Measurements from ENCODE around the gene UGDH. TPM values are rescaled to one million over a fixed set of nuclear protein-coding genes. Genes with fewer than 3 reads are reported as not detected.

The UGDH gene
- polyA plus RNA-seq, 2 donors, result 11.8 to 14.7 TPM

GRCh38 chr4:39480902-39481695 lies 46.1 kb downstream of the UGDH start:
- H3K27me3 ChIP-seq (ENCODE audit: control insufficient read depth in 1 of 2, insufficient read depth in 2 of 2, low read length in 2 of 2), result no peaks in the 10 kb centered on the region
- H3K9me3 ChIP-seq (ENCODE audit: control insufficient read depth in 2 of 2, insufficient read depth in 1 of 2, low read depth in 1 of 2, low read length in 1 of 2), result peaks cover 2 to 6% of the 10 kb centered on the region in 2 donors
- H3K4me1 ChIP-seq (ENCODE audit: control insufficient read depth in 2 of 2, insufficient read depth in 2 of 2, low read length in 1 of 2), result no peaks in the 10 kb centered on the region
- WGBS, 2 donors, result 86 to 89% methylated on average over 21 of the region's 21 CpGs
- H3K4me3 ChIP-seq (ENCODE audit: low read depth in 1 of 2, low read length in 2 of 2), result no peak overlapping the region
- H3K36me3 ChIP-seq (ENCODE audit: control insufficient read depth in 2 of 2, insufficient read depth in 2 of 2, low read length in 1 of 2), result no peaks in the 10 kb centered on the region
- no peak overlapping the region for H3K27ac ChIP-seq (ENCODE audit: low read depth in 2 of 2, low read length in 1 of 2)

- 97 to 98% methylated on average over 27 of the region's 27 CpGs for WGBS, 2 donors
- no peak overlapping the region for H3K27ac ChIP-seq (ENCODE audit: low read depth in 2 of 2, low read length in 1 of 2)
- no peak overlapping the region for H3K4me3 ChIP-seq (ENCODE audit: low read depth in 1 of 2, low read length in 2 of 2)
- peaks cover 2 to 4% of the 10 kb centered on the region in 2 donors for H3K9me3 ChIP-seq (ENCODE audit: control insufficient read depth in 2 of 2, insufficient read depth in 1 of 2, low read depth in 1 of 2, low read length in 1 of 2)
- no peaks in the 10 kb centered on the region for H3K27me3 ChIP-seq (ENCODE audit: control insufficient read depth in 1 of 2, insufficient read depth in 2 of 2, low read length in 2 of 2)
- no peaks in the 10 kb centered on the region for H3K36me3 ChIP-seq (ENCODE audit: control insufficient read depth in 2 of 2, insufficient read depth in 2 of 2, low read length in 1 of 2)
- H3K4me1 ChIP-seq (ENCODE audit: control insufficient read depth in 2 of 2, insufficient read depth in 2 of 2, low read length in 1 of 2), result no peaks in the 10 kb centered on the region
Measured at GRCh38 chr4:39480251-39480650, 47.0 kb downstream of the UGDH start.

- 77 to 83% methylated on average over 5 of the region's 5 CpGs for WGBS, 2 donors
- Histone ChIP-seq H3K36me3 (ENCODE audit: control insufficient read depth in 2 of 2, insufficient read depth in 2 of 2, low read length in 1 of 2) (no peaks in the 10 kb centered on the region), H3K4me3 (ENCODE audit: low read depth in 1 of 2, low read length in 2 of 2) (no peak overlapping the region), H3K4me1 (ENCODE audit: control insufficient read depth in 2 of 2, insufficient read depth in 2 of 2, low read length in 1 of 2) (no peaks in the 10 kb centered on the region), H3K27me3 (ENCODE audit: control insufficient read depth in 1 of 2, insufficient read depth in 2 of 2, low read length in 2 of 2) (no peaks in the 10 kb centered on the region), H3K9me3 (ENCODE audit: control insufficient read depth in 2 of 2, insufficient read depth in 1 of 2, low read depth in 1 of 2, low read length in 1 of 2) (no peaks in the 10 kb centered on the region), H3K27ac (ENCODE audit: low read depth in 2 of 2, low read length in 1 of 2) (no peak overlapping the region)
Measured at GRCh38 chr4:39476187-39476895, 50.9 kb downstream of the UGDH start.

- no peaks in the 10 kb centered on the region for H3K9me3 ChIP-seq (ENCODE audit: control insufficient read depth in 2 of 2, insufficient read depth in 1 of 2, low read depth in 1 of 2, low read length in 1 of 2)
- WGBS, 2 donors, result 89 to 92% methylated on average over 3 of the region's 3 CpGs
- no peaks in the 10 kb centered on the region for H3K36me3 ChIP-seq (ENCODE audit: control insufficient read depth in 2 of 2, insufficient read depth in 2 of 2, low read length in 1 of 2)
Measured at GRCh38 chr4:39472396-39472795, 54.8 kb downstream of the UGDH start.

GRCh38 chr4:39470402-39470801 lies 56.8 kb downstream of the UGDH start:
- no peak overlapping the region for H3K27ac ChIP-seq (ENCODE audit: low read depth in 2 of 2, low read length in 1 of 2)
- H3K36me3 ChIP-seq (ENCODE audit: control insufficient read depth in 2 of 2, insufficient read depth in 2 of 2, low read length in 1 of 2), result no peaks in the 10 kb centered on the region
- no peaks in the 10 kb centered on the region for H3K27me3 ChIP-seq (ENCODE audit: control insufficient read depth in 1 of 2, insufficient read depth in 2 of 2, low read length in 2 of 2)
- no peaks in the 10 kb centered on the region for H3K9me3 ChIP-seq (ENCODE audit: control insufficient read depth in 2 of 2, insufficient read depth in 1 of 2, low read depth in 1 of 2, low read length in 1 of 2)
- WGBS, 2 donors, result 83 to 89% methylated on average over 1 of the region's 1 CpG
- no peak overlapping the region for H3K4me3 ChIP-seq (ENCODE audit: low read depth in 1 of 2, low read length in 2 of 2)
- no peaks in the 10 kb centered on the region for H3K4me1 ChIP-seq (ENCODE audit: control insufficient read depth in 2 of 2, insufficient read depth in 2 of 2, low read length in 1 of 2)

More at GRCh38 chr4:39472396-39472795, 54.8 kb downstream of the UGDH start:
- Histone ChIP-seq H3K27ac (ENCODE audit: low read depth in 2 of 2, low read length in 1 of 2) (no peak overlapping the region), H3K27me3 (ENCODE audit: control insufficient read depth in 1 of 2, insufficient read depth in 2 of 2, low read length in 2 of 2) (no peaks in the 10 kb centered on the region), H3K4me3 (ENCODE audit: low read depth in 1 of 2, low read length in 2 of 2) (no peak overlapping the region), H3K4me1 (ENCODE audit: control insufficient read depth in 2 of 2, insufficient read depth in 2 of 2, low read length in 1 of 2) (no peaks in the 10 kb centered on the region)

- Histone ChIP-seq H3K27me3 (ENCODE audit: control insufficient read depth in 1 of 2, insufficient read depth in 2 of 2, low read length in 2 of 2) (no peaks in the 10 kb centered on the region), H3K4me3 (ENCODE audit: low read depth in 1 of 2, low read length in 2 of 2) (no peak overlapping the region), H3K36me3 (ENCODE audit: control insufficient read depth in 2 of 2, insufficient read depth in 2 of 2, low read length in 1 of 2) (peaks cover 0 to 2% of the 10 kb centered on the region in 2 donors), H3K4me1 (ENCODE audit: control insufficient read depth in 2 of 2, insufficient read depth in 2 of 2, low read length in 1 of 2) (no peaks in the 10 kb centered on the region), H3K9me3 (ENCODE audit: control insufficient read depth in 2 of 2, insufficient read depth in 1 of 2, low read depth in 1 of 2, low read length in 1 of 2) (no peaks in the 10 kb centered on the region), H3K27ac (ENCODE audit: low read depth in 2 of 2, low read length in 1 of 2) (peak overlapping the region; percentile 49 to 54)
- WGBS, 2 donors, result 54 to 55% methylated on average over 4 of the region's 4 CpGs
Measured at GRCh38 chr4:39469429-39470077, 57.7 kb downstream of the UGDH start.

- peaks cover 0 to 2% of the 10 kb centered on the region in 2 donors for H3K36me3 ChIP-seq (ENCODE audit: control insufficient read depth in 2 of 2, insufficient read depth in 2 of 2, low read length in 1 of 2)
- no peaks in the 10 kb centered on the region for H3K4me1 ChIP-seq (ENCODE audit: control insufficient read depth in 2 of 2, insufficient read depth in 2 of 2, low read length in 1 of 2)
- no peak overlapping the region for H3K27ac ChIP-seq (ENCODE audit: low read depth in 2 of 2, low read length in 1 of 2)
- H3K27me3 ChIP-seq (ENCODE audit: control insufficient read depth in 1 of 2, insufficient read depth in 2 of 2, low read length in 2 of 2), result no peaks in the 10 kb centered on the region
- no peaks in the 10 kb centered on the region for H3K9me3 ChIP-seq (ENCODE audit: control insufficient read depth in 2 of 2, insufficient read depth in 1 of 2, low read depth in 1 of 2, low read length in 1 of 2)
- H3K4me3 ChIP-seq (ENCODE audit: low read depth in 1 of 2, low read length in 2 of 2), result no peak overlapping the region
- WGBS, 2 donors, result 82 to 85% methylated on average over 4 of the region's 4 CpGs
Measured at GRCh38 chr4:39467464-39467863, 59.8 kb downstream of the UGDH start.

GRCh38 chr4:39466747-39467146 lies 60.5 kb downstream of the UGDH start:
- Histone ChIP-seq H3K36me3 (ENCODE audit: control insufficient read depth in 2 of 2, insufficient read depth in 2 of 2, low read length in 1 of 2) (peaks cover 0 to 2% of the 10 kb centered on the region in 2 donors), H3K4me1 (ENCODE audit: control insufficient read depth in 2 of 2, insufficient read depth in 2 of 2, low read length in 1 of 2) (no peaks in the 10 kb centered on the region), H3K4me3 (ENCODE audit: low read depth in 1 of 2, low read length in 2 of 2) (no peak overlapping the region), H3K27me3 (ENCODE audit: control insufficient read depth in 1 of 2, insufficient read depth in 2 of 2, low read length in 2 of 2) (no peaks in the 10 kb centered on the region), H3K9me3 (ENCODE audit: control insufficient read depth in 2 of 2, insufficient read depth in 1 of 2, low read depth in 1 of 2, low read length in 1 of 2) (no peaks in the 10 kb centered on the region), H3K27ac (ENCODE audit: low read depth in 2 of 2, low read length in 1 of 2) (peak overlapping the region in 1 of 2 donors; percentile 58)
- 31 to 38% methylated on average over 4 of the region's 4 CpGs for WGBS, 2 donors

GRCh38 chr4:39464886-39465501 lies 62.2 kb downstream of the UGDH start:
- 47 to 56% methylated on average over 2 of the region's 2 CpGs for WGBS, 2 donors
- no peaks in the 10 kb centered on the region for H3K27me3 ChIP-seq (ENCODE audit: control insufficient read depth in 1 of 2, insufficient read depth in 2 of 2, low read length in 2 of 2)
- no peaks in the 10 kb centered on the region for H3K9me3 ChIP-seq (ENCODE audit: control insufficient read depth in 2 of 2, insufficient read depth in 1 of 2, low read depth in 1 of 2, low read length in 1 of 2)
- no peak overlapping the region for H3K27ac ChIP-seq (ENCODE audit: low read depth in 2 of 2, low read length in 1 of 2)
- H3K36me3 ChIP-seq (ENCODE audit: control insufficient read depth in 2 of 2, insufficient read depth in 2 of 2, low read length in 1 of 2), result peaks cover 0 to 2% of the 10 kb centered on the region in 2 donors
- no peaks in the 10 kb centered on the region for H3K4me1 ChIP-seq (ENCODE audit: control insufficient read depth in 2 of 2, insufficient read depth in 2 of 2, low read length in 1 of 2)
- no peak overlapping the region for H3K4me3 ChIP-seq (ENCODE audit: low read depth in 1 of 2, low read length in 2 of 2)

All from esophagus (tissue), 2 donors.